Loucy (cell line): ENCODE measurements around the gene SSBP2.

Experiments
- H2AFZ ChIP-seq: fragments of 200-600 bp; sonication (generic); 2 replicates; pipeline ENCODE4 v1.6.0; 2016; ENCODE audit warnings: antibody characterized with exemption, mild to moderate bottlenecking, low read length, moderate library complexity
- H3F3A ChIP-seq: fragments of 200-600 bp; 2 replicates; pipeline ENCODE4 v1.6.0; 2016; ENCODE audit warnings: antibody characterized with exemption, low read depth, mild to moderate bottlenecking
- H3K27me3 ChIP-seq: fragments of 200-600 bp; sonication (generic); 2 replicates; pipeline ENCODE4 v1.6.1; 2014; ENCODE audit warnings: low read length, mild to moderate bottlenecking; ENCODE audit not compliant: insufficient read depth, poor library complexity, severe bottlenecking
- H3K36me3 ChIP-seq: fragments of 200-600 bp; sonication (generic); 2 replicates; pipeline ENCODE4 v1.6.1; 2016; ENCODE audit warnings: low read length; ENCODE audit not compliant: insufficient read depth
- H3K4me1 ChIP-seq: fragments of 200-600 bp; sonication (generic); 2 replicates; pipeline ENCODE4 v1.5.1; 2014; ENCODE audit warnings: low read length, mild to moderate bottlenecking; ENCODE audit not compliant: insufficient read depth, poor library complexity, severe bottlenecking
- H3K4me2 ChIP-seq: fragments of 200-600 bp; sonication (generic); 2 replicates; pipeline ENCODE4 v1.6.0; 2014; ENCODE audit warnings: antibody characterized with exemption, low read length, low read depth, mild to moderate bottlenecking; ENCODE audit not compliant: poor library complexity, severe bottlenecking
- H3K4me3 ChIP-seq: fragments of 200-600 bp; sonication (generic); 2 replicates; pipeline ENCODE4 v1.5.1; 2014; ENCODE audit warnings: low read length, mild to moderate bottlenecking, mixed read lengths; ENCODE audit not compliant: poor library complexity, severe bottlenecking
- H3K79me2 ChIP-seq: fragments of 200-600 bp; sonication (generic); 2 replicates; pipeline ENCODE4 v1.6.1; 2014; ENCODE audit warnings: low read length; ENCODE audit not compliant: insufficient read depth
- H3K9ac ChIP-seq: fragments of 200-600 bp; sonication (generic); 2 replicates; pipeline ENCODE4 v1.6.0; 2014; ENCODE audit warnings: mild to moderate bottlenecking, low read depth, low read length, moderate library complexity; ENCODE audit not compliant: poor library complexity, severe bottlenecking
- H3K9me2 ChIP-seq: fragments of 200-600 bp; sonication (generic); replicated peaks from 2 replicates; pipeline ENCODE4 v1.6.1; 2016; ENCODE audit warnings: low read depth, low read length, mixed read lengths
- H3K9me3 ChIP-seq: fragments of 200-600 bp; sonication (generic); 2 replicates; pipeline ENCODE4 v1.6.1; 2014; ENCODE audit warnings: mild to moderate bottlenecking, antibody characterized with exemption, low read length, low read depth; ENCODE audit not compliant: insufficient read depth
- H4K20me1 ChIP-seq: fragments of 200-600 bp; sonication (generic); 2 replicates; pipeline ENCODE4 v1.6.0; 2014; ENCODE audit warnings: antibody characterized with exemption, low read length, mild to moderate bottlenecking; ENCODE audit not compliant: insufficient read depth, poor library complexity, severe bottlenecking
- CTCF ChIP-seq: fragments of 200-600 bp; sonication (generic); conservative IDR thresholded peaks from 2 replicates; pipeline ENCODE4 v1.5.1; 2014; ENCODE audit warnings: mild to moderate bottlenecking, antibody characterized with exemption, low read length
- EZH2phosphoT487 ChIP-seq: fragments of 200-600 bp; IDR thresholded peaks from 2 replicates; pipeline ENCODE4 v1.6.1; 2018; ENCODE audit warnings: antibody characterized with exemption, mild to moderate bottlenecking, moderate library complexity, borderline replicate concordance

SSBP2 gene

GRCh38 chr5:81426359-81427030 lies 324.4 kb downstream of the SSBP2 start:
- no peak overlapping the region for H3K4me2 ChIP-seq
- no peak overlapping the region for H2AFZ ChIP-seq
- TF ChIP-seq EZH2phosphoT487, result no peak
- no peak for TF ChIP-seq CTCF
- no peaks in the 10 kb centered on the region for H4K20me1 ChIP-seq
- H3K9ac ChIP-seq, result no peak overlapping the region
- no peaks in the 10 kb centered on the region; the same call in 1 of the 2 replicates for H3F3A ChIP-seq
- H3K9me3 ChIP-seq, result no peaks in the 10 kb centered on the region
- no peaks in the 10 kb centered on the region for H3K27me3 ChIP-seq
- peaks cover 7% of the 10 kb centered on the region for H3K4me1 ChIP-seq
- no peaks in the 10 kb centered on the region for H3K79me2 ChIP-seq
- no peaks in the 10 kb centered on the region for H3K9me2 ChIP-seq
- peaks cover 43% of the 10 kb centered on the region for H3K36me3 ChIP-seq
- no peak overlapping the region for H3K4me3 ChIP-seq

- Histone ChIP-seq H3F3A (no peaks in the 10 kb centered on the region; the same call in 1 of the 2 replicates), H3K4me3 (no peak overlapping the region), H3K27me3 (no peaks in the 10 kb centered on the region), H3K36me3 (peaks cover 48% of the 10 kb centered on the region), H3K9me2 (no peaks in the 10 kb centered on the region), H3K4me2 (no peak overlapping the region), H3K4me1 (peaks cover 12% of the 10 kb centered on the region), H3K9me3 (no peaks in the 10 kb centered on the region), H3K79me2 (no peaks in the 10 kb centered on the region), H3K9ac (no peak overlapping the region), H2AFZ (no peak overlapping the region), H4K20me1 (no peaks in the 10 kb centered on the region)
- TF ChIP-seq CTCF, result peak; percentile 89
- no peak for TF ChIP-seq EZH2phosphoT487
Measured at GRCh38 chr5:81425569-81425968, 325.3 kb downstream of the SSBP2 start.

GRCh38 chr5:81424728-81425127 lies 326.2 kb downstream of the SSBP2 start:
- no peaks in the 10 kb centered on the region for H3K27me3 ChIP-seq
- no peak overlapping the region for H2AFZ ChIP-seq
- H3K4me3 ChIP-seq, result no peak overlapping the region
- H3K9ac ChIP-seq, result no peak overlapping the region
- no peak overlapping the region for H3K4me2 ChIP-seq
- H3K36me3 ChIP-seq, result peaks cover 54% of the 10 kb centered on the region
- peaks cover 20% of the 10 kb centered on the region for H3K4me1 ChIP-seq
- TF ChIP-seq CTCF (no peak), EZH2phosphoT487 (no peak)
- H3K79me2 ChIP-seq, result no peaks in the 10 kb centered on the region
- H3K9me3 ChIP-seq, result no peaks in the 10 kb centered on the region
- H3F3A ChIP-seq, result no peaks in the 10 kb centered on the region; the same call in 1 of the 2 replicates
- no peaks in the 10 kb centered on the region for H4K20me1 ChIP-seq
- H3K9me2 ChIP-seq, result no peaks in the 10 kb centered on the region
